Heart left ventricle (tissue), 13 donors: ENCODE measurements around the gene NUP62CL.

Experiments used
- POLR2A ChIP-seq, 2 donors: fragments of 450-650 bp; IDR thresholded peaks; one replicate each; pipeline ENCODE4 v1.6.1; 2017; ENCODE audit warnings: antibody characterized with exemption in 2 of 2, mild to moderate bottlenecking in 2 of 2, moderate library complexity in 2 of 2
- TF ChIP-seq, protein P1 (sequence below), 12 donors: fragments of 200-600 bp; sonication (generic) in 4 of 12; IDR thresholded peaks; one replicate each; pipeline versions ENCODE4 v1.5.0 to v1.8.0; 2018 to 2022; ENCODE audit warnings: antibody characterized with exemption in 12 of 12, mild to moderate bottlenecking in 5 of 12
- donor health status: ischemic (EF 13 %, LVEDD 7.1; RV severe dilation, severe dysfunction).
- donor health status: DM: no; HTN: yes; CAD: no.
- donor health status: DM: no; HTN: no; CAD: no.
- donor health status: ischemic (EF 25% LVEDD 6.9; RV normal size, moderate dysfunction).
- donor health status: ischemic (EF 25% LVEDD 5.7; RV mildly dilated, moderate dysfunction).
- donor health status: ischemic (EF 35%, LVEDD 5.7; RV mildly dilated, moderate dysfunction).
- donor health status: nonischemic (EF 11% LVEDD 7.7; RV severe dilation, severe dysfunction).
- donor health status: DM: yes; HTN: yes; CAD: no.
- donor health status: PGD.
- donor health status: ischemic (EF 29% LVEDD 5.4; RV normal size, mild dysfunction).
- donor health status: nonischemic (EF 23%, LVEDD 6.1; RV moderate dilation, normal function).

DNA sequence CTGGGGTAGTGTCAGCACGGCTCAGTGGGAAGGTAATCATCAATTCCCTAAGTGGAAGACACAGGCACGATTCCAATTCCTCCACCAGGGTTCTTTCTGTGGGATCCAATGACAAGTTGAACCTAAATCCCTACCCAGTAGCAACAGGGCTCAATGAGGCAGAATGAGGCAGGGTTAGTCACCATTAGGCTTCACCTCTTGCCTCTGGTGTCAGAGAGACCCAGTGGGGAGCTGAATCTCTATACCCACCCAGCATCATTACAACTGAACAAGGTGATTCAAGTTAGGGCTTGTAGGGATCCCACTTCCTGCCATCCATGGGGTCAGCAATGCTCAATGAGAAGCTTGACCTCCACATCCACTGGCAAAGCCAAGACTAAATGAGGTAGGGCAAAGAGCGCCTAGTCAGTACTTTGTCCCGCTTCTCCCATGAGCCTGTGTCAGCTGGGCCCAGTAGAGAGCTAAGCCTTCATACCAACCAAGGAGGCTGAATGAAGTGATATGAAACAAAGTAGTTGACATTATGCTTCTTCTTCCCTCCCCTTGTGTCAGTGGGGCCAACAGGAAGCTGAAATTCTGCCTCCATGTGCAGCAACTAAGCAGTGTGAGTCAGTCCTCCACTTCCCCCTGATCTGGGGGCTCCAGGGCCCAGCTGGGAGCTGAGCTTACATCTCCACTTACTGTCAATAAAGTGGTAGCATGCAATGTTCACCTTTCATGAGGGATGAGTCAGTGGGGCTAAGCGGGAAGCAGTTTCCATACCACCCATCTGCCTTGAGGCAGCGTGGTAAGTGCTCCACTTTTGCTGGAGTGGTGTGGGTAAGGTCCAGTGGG is 51.2 kb downstream of the NUP62CL start:
- TF ChIP-seq, protein P1, sequence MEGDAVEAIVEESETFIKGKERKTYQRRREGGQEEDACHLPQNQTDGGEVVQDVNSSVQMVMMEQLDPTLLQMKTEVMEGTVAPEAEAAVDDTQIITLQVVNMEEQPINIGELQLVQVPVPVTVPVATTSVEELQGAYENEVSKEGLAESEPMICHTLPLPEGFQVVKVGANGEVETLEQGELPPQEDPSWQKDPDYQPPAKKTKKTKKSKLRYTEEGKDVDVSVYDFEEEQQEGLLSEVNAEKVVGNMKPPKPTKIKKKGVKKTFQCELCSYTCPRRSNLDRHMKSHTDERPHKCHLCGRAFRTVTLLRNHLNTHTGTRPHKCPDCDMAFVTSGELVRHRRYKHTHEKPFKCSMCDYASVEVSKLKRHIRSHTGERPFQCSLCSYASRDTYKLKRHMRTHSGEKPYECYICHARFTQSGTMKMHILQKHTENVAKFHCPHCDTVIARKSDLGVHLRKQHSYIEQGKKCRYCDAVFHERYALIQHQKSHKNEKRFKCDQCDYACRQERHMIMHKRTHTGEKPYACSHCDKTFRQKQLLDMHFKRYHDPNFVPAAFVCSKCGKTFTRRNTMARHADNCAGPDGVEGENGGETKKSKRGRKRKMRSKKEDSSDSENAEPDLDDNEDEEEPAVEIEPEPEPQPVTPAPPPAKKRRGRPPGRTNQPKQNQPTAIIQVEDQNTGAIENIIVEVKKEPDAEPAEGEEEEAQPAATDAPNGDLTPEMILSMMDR (IDR thresholded peaks at IDR 0.05): no peak
- TF ChIP-seq POLR2A (IDR thresholded peaks at IDR 0.05): no peak
